IMR-90 (cell line): ENCODE data around the gene PARVB. TPM values are rescaled to one million over a fixed set of nuclear protein-coding genes. Genes with fewer than 3 reads are reported as not detected.

Source experiments
- ATAC-seq: fragments of 200-7000 bp; cut with Tn5 transposase; 2 replicates; pipeline ENCODE4 v1.9.1; 2020; ENCODE audit warnings: low read depth, mild to moderate bottlenecking, moderate library complexity
- BruUV-seq: library from RNA; stranded (reverse); fragments of 400-500 nt; replicated peaks from 2 replicates; lab custom pipeline; 2021; lab: Mats Ljungman, UMichigan
- CTCF ChIA-PET: fragments of 300-600 bp; formaldehyde crosslinking; extraction: SDS; loops from one replicate; lab custom pipeline; 2021; ENCODE audit warnings: antibody characterized with exemption; lab: Yijun Ruan, JAX
- POLR2A ChIA-PET: fragments of 300-600 bp; sonication (Branson Sonifier 250); formaldehyde crosslinking; loops from one replicate; lab custom pipeline; 2022; ENCODE audit warnings: antibody characterized with exemption; ENCODE audit not compliant: unreplicated experiment; lab: Charles Lee
- DNase-seq: peaks from one replicate; pipeline ENCODE4 v3.0.0; 2013
- H2AFZ ChIP-seq: replicated peaks from 2 replicates; pipeline ENCODE3; 2013; ENCODE audit warnings: low read length, mild to moderate bottlenecking; ENCODE audit not compliant: poor library complexity
- H2AK5ac ChIP-seq: 2 replicates; pipeline ENCODE4 v1.6.1; 2013; ENCODE audit warnings: low read depth, low read length, inconsistent platforms
- H2AK9ac ChIP-seq: replicated peaks from 2 replicates; pipeline ENCODE3; 2013; ENCODE audit warnings: mild to moderate bottlenecking, low read depth, low read length, moderate library complexity; ENCODE audit not compliant: poor library complexity
- H2BK120ac ChIP-seq: 2 replicates; pipeline ENCODE4 v1.6.1; 2013; ENCODE audit warnings: low read depth, low read length, inconsistent platforms
- H2BK15ac ChIP-seq: 3 replicates; pipeline ENCODE4 v1.6.1; 2013; ENCODE audit warnings: low read depth, low read length, inconsistent platforms
- H2BK20ac ChIP-seq: 2 replicates; pipeline ENCODE4 v1.6.1; 2013; ENCODE audit warnings: low read depth, mild to moderate bottlenecking, inconsistent platforms, low read length, moderate library complexity
- H2BK5ac ChIP-seq: 2 replicates; pipeline ENCODE4 v1.6.1; 2013; ENCODE audit warnings: mild to moderate bottlenecking, low read depth, low read length, inconsistent platforms; ENCODE audit not compliant: poor library complexity, severe bottlenecking
- H3K14ac ChIP-seq: replicated peaks from 2 replicates; pipeline ENCODE4 v1.6.1; 2013; ENCODE audit warnings: low read depth, low read length, inconsistent platforms
- H3K18ac ChIP-seq: 2 replicates; pipeline ENCODE4 v1.6.1; 2013; ENCODE audit warnings: low read depth, low read length, control low read depth
- H3K23ac ChIP-seq: 2 replicates; pipeline ENCODE4 v1.6.1; 2013; ENCODE audit warnings: low read depth, low read length, inconsistent platforms
- H3K27ac ChIP-seq: 2 replicates; pipeline ENCODE4 v1.5.1; 2013; ENCODE audit warnings: mild to moderate bottlenecking, control low read depth, low read length; ENCODE audit not compliant: insufficient read depth
- H3K27me3 ChIP-seq: 2 replicates; pipeline ENCODE4 v1.6.1; 2013; ENCODE audit warnings: low read length; ENCODE audit not compliant: control insufficient read depth, insufficient read depth
- H3K36me3 ChIP-seq: 2 replicates; pipeline ENCODE4 v1.6.1; 2013; ENCODE audit warnings: low read length, mixed read lengths; ENCODE audit not compliant: control insufficient read depth, insufficient read depth
- H3K4ac ChIP-seq: 2 replicates; pipeline ENCODE4 v1.6.1; 2013; ENCODE audit warnings: low read depth, low read length, inconsistent platforms
- H3K4me1 ChIP-seq: 2 replicates; pipeline ENCODE4 v1.6.1; 2013; ENCODE audit warnings: low read length, mixed read lengths; ENCODE audit not compliant: control insufficient read depth, insufficient read depth
- H3K4me2 ChIP-seq: 2 replicates; pipeline ENCODE4 v1.6.1; 2013; ENCODE audit warnings: low read depth, mild to moderate bottlenecking, control low read depth, low read length, moderate library complexity
- H3K4me3 ChIP-seq: 2 replicates; pipeline ENCODE4 v1.5.1; 2013; ENCODE audit warnings: low read depth, mild to moderate bottlenecking, control low read depth, low read length, moderate library complexity; ENCODE audit not compliant: insufficient read depth
- H3K56ac ChIP-seq: 2 replicates; pipeline ENCODE4 v1.6.1; 2013; ENCODE audit warnings: low read length, inconsistent platforms; ENCODE audit not compliant: insufficient read depth; ENCODE audit errors: extremely low read depth
- H3K79me1 ChIP-seq, 2 experiments: 2 replicates each; pipeline ENCODE4 v1.6.1; 2013; ENCODE audit warnings: low read length in 2 of 2, inconsistent platforms in 1 of 2, low read depth in 1 of 2
- H3K9ac ChIP-seq: 2 replicates; pipeline ENCODE4 v1.6.1; 2013; ENCODE audit warnings: low read depth, low read length, control low read depth
- H3K9me1 ChIP-seq: 2 replicates; pipeline ENCODE4 v1.6.1; 2013; ENCODE audit warnings: low read length, inconsistent platforms; ENCODE audit not compliant: insufficient read depth
- H3K9me3 ChIP-seq: 2 replicates; pipeline ENCODE4 v1.6.1; 2013; ENCODE audit warnings: low read length; ENCODE audit not compliant: control insufficient read depth, insufficient read depth
- H4K20me1 ChIP-seq: 2 replicates; pipeline ENCODE4 v1.6.1; 2013; ENCODE audit warnings: low read length, inconsistent platforms; ENCODE audit not compliant: insufficient read depth
- H4K5ac ChIP-seq: 2 replicates; pipeline ENCODE4 v1.6.1; 2013; ENCODE audit warnings: mild to moderate bottlenecking, low read depth, low read length, control low read depth
- H4K8ac ChIP-seq, 2 experiments: 2 replicates each; pipeline ENCODE4 v1.6.1; 2013; ENCODE audit warnings: low read depth in 2 of 2, low read length in 2 of 2, control low read depth in 1 of 2, inconsistent platforms in 1 of 2
- H4K91ac ChIP-seq: 2 replicates; pipeline ENCODE4 v1.6.1; 2013; ENCODE audit warnings: low read depth, low read length, inconsistent platforms; ENCODE audit not compliant: insufficient read depth
- BHLHE40 ChIP-seq: fragments of 150-350 bp; IDR thresholded peaks from 2 replicates; pipeline ENCODE4 v1.6.1; 2016; ENCODE audit warnings: mild to moderate bottlenecking, low read depth, low read length
- CEBPB ChIP-seq: IDR thresholded peaks from 2 replicates; pipeline ENCODE4 v1.6.1; 2012; ENCODE audit warnings: low read depth, low read length, improper control_type of control experiment
- CHD1 ChIP-seq: IDR thresholded peaks from 2 replicates; pipeline ENCODE4 v1.6.1; 2012; ENCODE audit warnings: low read depth, low read length, improper control_type of control experiment
- FOS ChIP-seq: fragments of 150-350 bp; IDR thresholded peaks from 2 replicates; pipeline ENCODE4 v1.6.1; 2016; ENCODE audit warnings: low read depth, low read length
- MXI1 ChIP-seq: IDR thresholded peaks from 2 replicates; pipeline ENCODE4 v1.6.1; 2012; ENCODE audit warnings: low read depth, mild to moderate bottlenecking, low read length, moderate library complexity, borderline replicate concordance
- NFE2L2 ChIP-seq: fragments of 150-350 bp; IDR thresholded peaks from 2 replicates; pipeline ENCODE4 v1.6.1; 2016; ENCODE audit warnings: low read depth, mild to moderate bottlenecking, low read length
- POLR2A ChIP-seq: IDR thresholded peaks from 2 replicates; pipeline ENCODE4 v1.6.1; 2012; ENCODE audit warnings: mild to moderate bottlenecking, low read depth, low read length
- RAD21 ChIP-seq: IDR thresholded peaks from 2 replicates; pipeline ENCODE4 v1.6.1; 2012; ENCODE audit warnings: low read length, improper control_type of control experiment
- RCOR1 ChIP-seq: IDR thresholded peaks from 2 replicates; pipeline ENCODE4 v1.6.1; 2012; ENCODE audit warnings: mild to moderate bottlenecking, low read length, improper control_type of control experiment; ENCODE audit not compliant: insufficient replicate concordance
- SMC3 ChIP-seq: fragments of 150-350 bp; IDR thresholded peaks from 2 replicates; pipeline ENCODE4 v1.6.1; 2016; ENCODE audit warnings: low read depth, mild to moderate bottlenecking, antibody characterized with exemption, low read length, moderate library complexity
- WGBS, 2 experiments: methylation state at CpG; one replicate each; pipeline versions ENCODE4 v1.1.5 to v1.1.7; 2013; ENCODE audit warnings: missing lambda C conversion rate in 2 of 2; ENCODE audit not compliant: insufficient read length in 1 of 2; ENCODE audit errors: extremely low coverage in 2 of 2; 5-methylcytosine and 5-hydroxymethylcytosine counted together
- dilution Hi-C: fragments of 300-500 bp; cut with HindIII; formaldehyde crosslinking; loops from one replicate; pipeline ENCODE4 v1.14.3; 2018; ENCODE audit warnings: low sequenced_read_pairs; ENCODE audit not compliant: unreplicated experiment
- in situ Hi-C: fragments of 300-500 bp; cut with MboI; formaldehyde crosslinking; loops from 3 replicates; pipeline ENCODE4 v1.14.3; 2019; ENCODE audit warnings: low sequenced_read_pairs, inconsistent platforms, mixed read lengths
- intact Hi-C: fragments of 100-400 bp; cut with micrococcal nuclease; formaldehyde crosslinking; loops from 2 replicates; pipeline ENCODE4 v1.10.0; 2022
- polyA plus RNA-seq, 3 experiments: library from polyadenylated mRNA; depleted of rRNA; stranded (reverse); fragments of >200 nt; gene quantifications; 2 replicates each; pipeline ENCODE4 v1.2.3, GENCODE V29; 2012; ENCODE audit warnings: low replicate concordance in 1 of 3
- total RNA-seq: library from RNA; depleted of rRNA; stranded (reverse); fragments of >200 nt; gene quantifications from 2 replicates; pipeline ENCODE4 v1.2.3, GENCODE V29; 2012
- TF ChIP-seq, protein P1 (sequence below): fragments of 150-350 bp; IDR thresholded peaks from 2 replicates; pipeline ENCODE4 v1.6.1; 2016; ENCODE audit warnings: low read depth, mild to moderate bottlenecking, low read length, moderate library complexity, borderline replicate concordance
- TF ChIP-seq, protein P2 (sequence below): conservative IDR thresholded peaks from 2 replicates; pipeline ENCODE4 v1.5.1; 2012; ENCODE audit warnings: mild to moderate bottlenecking, low read depth, low read length, improper control_type of control experiment
- TF ChIP-seq, protein P3 (sequence below): fragments of 150-350 bp; IDR thresholded peaks from 2 replicates; pipeline ENCODE4 v1.6.1; 2017; ENCODE audit warnings: mild to moderate bottlenecking, antibody characterized with exemption, low read length, low read depth

The PARVB gene
- total and polyA plus RNA-seq, 2 of the 4 experiments (the other 2 are of a cell fraction) = 44.3 to 53.9 TPM

DNA sequence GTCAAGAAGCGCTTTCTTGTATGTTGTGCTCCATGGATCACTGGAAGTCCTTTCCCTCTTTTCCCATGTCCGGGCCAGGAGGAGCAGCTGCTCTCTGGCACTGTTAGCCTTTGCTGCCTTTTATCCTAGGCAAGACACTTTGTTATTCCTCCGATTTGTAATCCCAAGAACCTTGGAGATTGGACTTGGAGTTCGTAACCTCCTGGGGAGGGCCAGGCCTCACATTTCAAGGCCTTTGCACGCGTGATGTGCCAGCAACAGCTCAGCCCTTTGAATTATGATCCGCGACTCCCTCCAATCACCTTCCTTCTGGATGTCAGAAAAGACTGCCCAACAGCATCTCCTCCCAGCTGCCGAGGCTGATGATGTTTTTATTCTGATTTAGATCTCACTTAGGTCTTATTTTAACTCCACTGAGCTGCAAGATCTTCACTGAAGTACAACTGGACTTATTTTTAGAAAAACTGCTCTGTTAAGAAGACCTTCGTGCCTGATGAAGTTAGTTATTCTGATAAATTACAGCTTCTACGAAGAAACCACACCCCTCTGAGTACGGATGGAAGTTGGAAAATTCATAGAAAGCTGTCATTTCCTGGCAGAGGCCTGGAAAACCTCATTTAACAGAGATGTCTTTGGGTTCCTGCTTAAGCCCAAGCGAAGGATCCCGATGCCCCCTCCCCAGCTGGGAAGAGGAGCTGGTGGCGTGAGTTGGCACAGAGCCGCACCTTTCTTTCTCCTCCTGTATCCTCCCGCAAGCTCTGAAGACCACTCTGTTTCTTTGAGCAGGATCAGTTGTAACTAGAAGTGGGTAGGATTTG is 62.4 kb downstream of the PARVB start:
- CTCF ChIA-PET = interaction anchor here (0.5 to 4.6 kb wide), 5 partner anchors 8 to 539 kb away, joined by 3 to 26 read pairs (median 4); no protein-coding TSS in a partner anchor
- H2AFZ ChIP-seq = peak overlapping the region; percentile 0
- 80% methylated on average over 3 of the region's 17 CpGs; no CpG with 5 or more reads in 1 of the 2 experiments for WGBS, 2 experiments
- TF ChIP-seq FOS (no peak), CHD1 (no peak), CEBPB (no peak), RAD21 (no peak), BHLHE40 (no peak), POLR2A (no peak), SMC3 (no peak), MXI1 (no peak), RCOR1 (no peak), NFE2L2 (no peak)
- TF ChIP-seq, protein P1, sequence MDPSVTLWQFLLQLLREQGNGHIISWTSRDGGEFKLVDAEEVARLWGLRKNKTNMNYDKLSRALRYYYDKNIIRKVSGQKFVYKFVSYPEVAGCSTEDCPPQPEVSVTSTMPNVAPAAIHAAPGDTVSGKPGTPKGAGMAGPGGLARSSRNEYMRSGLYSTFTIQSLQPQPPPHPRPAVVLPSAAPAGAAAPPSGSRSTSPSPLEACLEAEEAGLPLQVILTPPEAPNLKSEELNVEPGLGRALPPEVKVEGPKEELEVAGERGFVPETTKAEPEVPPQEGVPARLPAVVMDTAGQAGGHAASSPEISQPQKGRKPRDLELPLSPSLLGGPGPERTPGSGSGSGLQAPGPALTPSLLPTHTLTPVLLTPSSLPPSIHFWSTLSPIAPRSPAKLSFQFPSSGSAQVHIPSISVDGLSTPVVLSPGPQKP = no peak
- TF ChIP-seq, protein P2, sequence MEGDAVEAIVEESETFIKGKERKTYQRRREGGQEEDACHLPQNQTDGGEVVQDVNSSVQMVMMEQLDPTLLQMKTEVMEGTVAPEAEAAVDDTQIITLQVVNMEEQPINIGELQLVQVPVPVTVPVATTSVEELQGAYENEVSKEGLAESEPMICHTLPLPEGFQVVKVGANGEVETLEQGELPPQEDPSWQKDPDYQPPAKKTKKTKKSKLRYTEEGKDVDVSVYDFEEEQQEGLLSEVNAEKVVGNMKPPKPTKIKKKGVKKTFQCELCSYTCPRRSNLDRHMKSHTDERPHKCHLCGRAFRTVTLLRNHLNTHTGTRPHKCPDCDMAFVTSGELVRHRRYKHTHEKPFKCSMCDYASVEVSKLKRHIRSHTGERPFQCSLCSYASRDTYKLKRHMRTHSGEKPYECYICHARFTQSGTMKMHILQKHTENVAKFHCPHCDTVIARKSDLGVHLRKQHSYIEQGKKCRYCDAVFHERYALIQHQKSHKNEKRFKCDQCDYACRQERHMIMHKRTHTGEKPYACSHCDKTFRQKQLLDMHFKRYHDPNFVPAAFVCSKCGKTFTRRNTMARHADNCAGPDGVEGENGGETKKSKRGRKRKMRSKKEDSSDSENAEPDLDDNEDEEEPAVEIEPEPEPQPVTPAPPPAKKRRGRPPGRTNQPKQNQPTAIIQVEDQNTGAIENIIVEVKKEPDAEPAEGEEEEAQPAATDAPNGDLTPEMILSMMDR = no peak
- TF ChIP-seq, protein P3, sequence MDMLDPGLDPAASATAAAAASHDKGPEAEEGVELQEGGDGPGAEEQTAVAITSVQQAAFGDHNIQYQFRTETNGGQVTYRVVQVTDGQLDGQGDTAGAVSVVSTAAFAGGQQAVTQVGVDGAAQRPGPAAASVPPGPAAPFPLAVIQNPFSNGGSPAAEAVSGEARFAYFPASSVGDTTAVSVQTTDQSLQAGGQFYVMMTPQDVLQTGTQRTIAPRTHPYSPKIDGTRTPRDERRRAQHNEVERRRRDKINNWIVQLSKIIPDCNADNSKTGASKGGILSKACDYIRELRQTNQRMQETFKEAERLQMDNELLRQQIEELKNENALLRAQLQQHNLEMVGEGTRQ = no peak

More for the DNA sequence above, 62.4 kb downstream of the PARVB start:
- Histone ChIP-seq H4K91ac (no peak overlapping the region), H3K4ac (no peak overlapping the region), H2BK5ac (no peak overlapping the region), H2AK9ac (no peak overlapping the region), H3K4me1 (peaks cover 10% of the 10 kb centered on the region; the same call in 1 of the 2 replicates), H3K56ac (no peak overlapping the region), H3K27ac (no peak overlapping the region), H3K9me3 (peaks cover 4% of the 10 kb centered on the region; the same call in 1 of the 2 replicates), H3K23ac (no peak overlapping the region), H2BK120ac (no peak overlapping the region), H3K9ac (no peak overlapping the region), H3K79me1 (peaks cover 4 to 9% of the 10 kb centered on the region in 2 experiments; a peak in 2 of 4 replicates), H3K4me3 (no peak overlapping the region), H3K14ac (no peak overlapping the region), H3K18ac (no peak overlapping the region; the same call in 1 of the 2 replicates), H4K8ac (no peak overlapping the region), H2BK15ac (no peak overlapping the region), H3K27me3 (no peaks in the 10 kb centered on the region), H4K5ac (no peak overlapping the region; the same call in 1 of the 2 replicates), H4K20me1 (peaks cover 1% of the 10 kb centered on the region), H3K9me1 (0 out of 2 replicates have a peak, but pooled peaks cover 5% of the 10 kb centered on the region), H3K4me2 (no peak overlapping the region; the same call in 1 of the 2 replicates), H3K36me3 (no peaks in the 10 kb centered on the region), H2AK5ac (no peak overlapping the region), H2BK20ac (no peak overlapping the region)
- DNase-seq (peak; percentile 28), ATAC-seq (peak; percentile 52)
- POLR2A ChIA-PET = interaction anchor here (0.5 kb wide), 1 partner anchor 162 kb away, joined by 8 read pairs; no protein-coding TSS in a partner anchor
- in situ Hi-C loops = loop anchor here (5.0 kb wide), 1 partner anchor 536 kb away; no protein-coding TSS in a partner anchor
- no TSS peak for BruUV-seq
- intact Hi-C loops = no loop called here
- dilution Hi-C loops = no loop called here
